ENCODE measurements around the gene PHLDA1. TPM values are rescaled to one million over a fixed set of nuclear protein-coding genes. Genes with fewer than 3 reads are reported as not detected.

PHLDA1 gene
- 143 and 151 TPM in 2 replicates for total RNA-seq (2022)
- Bru-seq, nascent RNA = percentile 100 among the genes with signal in this experiment
- percentile 99 among the genes with signal in this experiment for BruChase-seq, experiment 1, labeled RNA remaining after a 6-hour chase
- percentile 100 among the genes with signal in this experiment for BruChase-seq, experiment 2, labeled RNA remaining after a 2-hour chase
- long read RNA-seq, full-length matches to known transcripts = 722 of 776 reads
- long read RNA-seq, partial matches to known transcripts = 0 of 776 reads
- long read RNA-seq, other reads (novel, unspliced or antisense) = 54 of 776 reads

DNA sequence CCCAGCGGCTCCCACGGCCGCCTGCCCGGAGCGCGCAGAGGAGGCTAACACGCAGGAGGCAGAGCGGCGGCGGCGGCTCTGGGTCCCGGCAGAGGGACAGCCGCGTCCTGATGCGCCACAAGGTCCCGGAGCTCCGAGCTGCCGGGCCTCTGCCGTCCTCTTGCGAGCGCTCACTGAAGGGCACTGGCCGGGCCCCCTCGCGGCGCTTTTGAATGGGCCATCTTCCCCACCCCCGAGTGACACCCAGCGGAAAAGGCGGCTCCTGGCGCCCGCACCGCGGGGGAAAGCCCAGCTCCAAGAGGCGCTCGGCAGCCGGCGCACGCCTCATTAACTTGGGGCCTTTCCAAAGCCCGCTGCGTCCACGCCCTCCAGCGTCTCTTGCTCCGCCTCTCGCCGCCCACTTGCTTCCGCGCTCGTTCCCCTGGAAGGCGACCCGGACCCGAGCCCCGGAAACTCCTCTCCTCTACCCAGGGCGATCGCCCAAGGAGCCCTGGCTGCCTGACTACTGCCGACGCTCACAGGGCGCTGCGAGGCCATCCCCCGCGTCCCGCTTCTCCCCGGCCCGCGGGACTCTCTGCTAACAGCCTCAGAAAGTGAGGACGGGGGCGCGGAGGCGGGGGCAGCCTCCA is at the start of gene PHLDA1:
PHLDA1 (minus strand) TSS at position 363 of the 629 bp plus-strand sequence.
- DNase-seq = peak; percentile 99
- intact Hi-C loops (cut with micrococcal nuclease; ENCODE audit: unreplicated experiment) = loop anchor here (2.0 kb wide), 1 partner anchor 205 kb away; no protein-coding TSS in a partner anchor
- H3K27me3 Mint-ChIP-seq (ENCODE audit: unreplicated experiment) = no peaks in the 10 kb centered on the region
- BruUV-seq (replicated peaks) = no TSS peak
- H3K36me3 Mint-ChIP-seq (ENCODE audit: insufficient read depth, unreplicated experiment) = peaks cover 78% of the 10 kb centered on the region
- TF ChIP-seq, protein P1, sequence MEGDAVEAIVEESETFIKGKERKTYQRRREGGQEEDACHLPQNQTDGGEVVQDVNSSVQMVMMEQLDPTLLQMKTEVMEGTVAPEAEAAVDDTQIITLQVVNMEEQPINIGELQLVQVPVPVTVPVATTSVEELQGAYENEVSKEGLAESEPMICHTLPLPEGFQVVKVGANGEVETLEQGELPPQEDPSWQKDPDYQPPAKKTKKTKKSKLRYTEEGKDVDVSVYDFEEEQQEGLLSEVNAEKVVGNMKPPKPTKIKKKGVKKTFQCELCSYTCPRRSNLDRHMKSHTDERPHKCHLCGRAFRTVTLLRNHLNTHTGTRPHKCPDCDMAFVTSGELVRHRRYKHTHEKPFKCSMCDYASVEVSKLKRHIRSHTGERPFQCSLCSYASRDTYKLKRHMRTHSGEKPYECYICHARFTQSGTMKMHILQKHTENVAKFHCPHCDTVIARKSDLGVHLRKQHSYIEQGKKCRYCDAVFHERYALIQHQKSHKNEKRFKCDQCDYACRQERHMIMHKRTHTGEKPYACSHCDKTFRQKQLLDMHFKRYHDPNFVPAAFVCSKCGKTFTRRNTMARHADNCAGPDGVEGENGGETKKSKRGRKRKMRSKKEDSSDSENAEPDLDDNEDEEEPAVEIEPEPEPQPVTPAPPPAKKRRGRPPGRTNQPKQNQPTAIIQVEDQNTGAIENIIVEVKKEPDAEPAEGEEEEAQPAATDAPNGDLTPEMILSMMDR (IDR thresholded peaks at IDR 0.05; ENCODE audit: unreplicated experiment) = peak; percentile 43
- H3K9me3 Mint-ChIP-seq (ENCODE audit: low read depth, unreplicated experiment) = no peaks in the 10 kb centered on the region
- H3K27ac Mint-ChIP-seq (ENCODE audit: unreplicated experiment) = peak within 1 kb of the TSS; percentile 98
- CTCF ChIA-PET = interaction anchor here (1.0 to 2.7 kb wide), 15 partner anchors 11 to 520 kb away, joined by 3 to 17 read pairs (median 5); partner anchors contain the start of gene KRR1
- H3K4me1 Mint-ChIP-seq (ENCODE audit: low read depth, unreplicated experiment) = peaks cover 39% of the 10 kb centered on the region
- H3K4me3 Mint-ChIP-seq (ENCODE audit: low read depth, unreplicated experiment) = peak within 1 kb of the TSS; percentile 86

DNA sequence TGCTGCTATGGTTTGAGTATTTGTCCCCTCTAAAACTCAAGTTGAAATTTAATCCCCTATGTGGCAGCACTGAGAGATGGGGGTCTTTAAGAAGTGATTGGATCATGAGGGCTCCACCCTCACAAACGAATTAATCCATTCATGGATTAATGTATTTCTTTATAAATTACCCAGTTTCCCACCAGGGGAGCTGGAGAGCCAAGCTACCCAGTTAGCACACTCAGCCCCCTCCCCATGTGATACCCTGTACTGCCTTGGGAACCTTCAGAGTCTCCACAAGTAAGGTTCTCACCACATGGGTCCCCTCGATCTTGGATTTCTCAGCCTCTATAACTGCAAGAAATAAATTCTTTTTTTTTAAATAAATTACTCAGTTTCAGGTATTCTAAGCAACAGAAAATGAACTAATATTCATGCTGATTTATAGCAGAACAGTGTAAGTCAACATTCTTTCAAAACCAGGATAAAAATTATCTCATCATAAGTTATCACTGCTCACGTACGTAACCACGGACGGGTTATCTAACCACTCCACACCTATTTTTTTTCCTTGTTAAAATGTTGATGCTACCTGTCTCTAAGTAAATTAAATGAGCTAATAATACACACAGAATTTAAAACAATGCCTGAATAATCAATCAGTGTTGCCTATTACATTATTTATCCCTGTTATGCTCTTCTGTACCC is 49.3 kb upstream of the PHLDA1 start:
- H3K9me3 Mint-ChIP-seq (ENCODE audit: low read depth, unreplicated experiment) = peaks cover 5% of the 10 kb centered on the region
- no TSS peak for BruUV-seq (replicated peaks)
- peaks cover 48% of the 10 kb centered on the region for H3K4me1 Mint-ChIP-seq (ENCODE audit: low read depth, unreplicated experiment)
- H3K27me3 Mint-ChIP-seq (ENCODE audit: unreplicated experiment) = no peaks in the 10 kb centered on the region
- H3K36me3 Mint-ChIP-seq (ENCODE audit: insufficient read depth, unreplicated experiment) = peaks cover 49% of the 10 kb centered on the region
- CTCF ChIA-PET = interaction anchor here (1.3 to 2.7 kb wide), 3 partner anchors 25 to 376 kb away, joined by 3 to 7 read pairs (median 3); no protein-coding TSS in a partner anchor
- TF ChIP-seq, protein P1 (IDR thresholded peaks at IDR 0.05; ENCODE audit: unreplicated experiment) = peak; percentile 35
- H3K4me3 Mint-ChIP-seq (ENCODE audit: low read depth, unreplicated experiment) = no peak overlapping the region
- no peak overlapping the region for H3K27ac Mint-ChIP-seq (ENCODE audit: unreplicated experiment)
- intact Hi-C loops (cut with micrococcal nuclease; ENCODE audit: unreplicated experiment) = loop anchor here (2.0 to 10.0 kb wide), 3 partner anchors 78 to 474 kb away; partner anchors contain the start of gene OSBPL8
- peak; percentile 18 for DNase-seq

DNA sequence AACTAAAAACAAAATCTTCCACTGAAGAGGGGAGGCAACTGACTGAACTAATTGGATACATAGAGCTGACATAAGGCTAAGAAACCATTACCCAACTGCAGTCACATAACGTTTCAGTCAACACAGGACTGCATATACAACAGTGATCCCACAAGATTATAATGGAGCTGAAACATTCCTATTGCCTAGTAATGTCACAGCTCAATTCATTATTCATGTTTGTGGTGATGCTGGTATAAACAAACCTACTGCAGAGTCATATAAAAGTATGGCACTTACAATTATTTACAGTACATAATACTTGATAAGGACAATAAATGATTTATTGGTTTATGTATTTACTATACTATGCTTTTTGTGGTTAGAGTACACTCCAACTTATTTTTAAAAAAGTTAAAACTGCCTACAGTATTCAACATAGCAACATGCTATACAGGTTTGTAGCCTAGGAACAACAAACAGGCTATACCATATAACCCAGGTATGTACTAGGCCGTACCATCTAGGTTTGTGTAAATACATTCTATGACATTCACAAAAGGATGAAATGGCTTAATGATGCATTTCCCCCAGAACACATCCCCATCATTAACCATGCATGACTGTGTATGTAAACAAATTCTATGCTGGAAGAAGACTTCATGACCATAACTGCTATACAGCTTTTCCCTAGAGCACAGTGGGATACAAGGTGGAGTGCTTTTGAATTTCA is 48.6 kb upstream of the PHLDA1 start:
- no TSS peak for BruUV-seq (replicated peaks)
- no peak overlapping the region for H3K27ac Mint-ChIP-seq (ENCODE audit: unreplicated experiment)
- peaks cover 45% of the 10 kb centered on the region for H3K4me1 Mint-ChIP-seq (ENCODE audit: low read depth, unreplicated experiment)
- no peaks in the 10 kb centered on the region for H3K27me3 Mint-ChIP-seq (ENCODE audit: unreplicated experiment)
- TF ChIP-seq, protein P1 (IDR thresholded peaks at IDR 0.05; ENCODE audit: unreplicated experiment) = no peak
- H3K36me3 Mint-ChIP-seq (ENCODE audit: insufficient read depth, unreplicated experiment) = peaks cover 42% of the 10 kb centered on the region
- H3K9me3 Mint-ChIP-seq (ENCODE audit: low read depth, unreplicated experiment) = peaks cover 5% of the 10 kb centered on the region
- no peak for DNase-seq
- intact Hi-C loops (cut with micrococcal nuclease; ENCODE audit: unreplicated experiment) = loop anchor here (2.0 to 10.0 kb wide), 3 partner anchors 79 to 475 kb away; partner anchors contain the start of gene OSBPL8
- H3K4me3 Mint-ChIP-seq (ENCODE audit: low read depth, unreplicated experiment) = no peak overlapping the region
- CTCF ChIA-PET = interaction anchor here (1.3 to 2.7 kb wide), 2 partner anchors 255 to 376 kb away, joined by 3 to 7 read pairs; no protein-coding TSS in a partner anchor

DNA sequence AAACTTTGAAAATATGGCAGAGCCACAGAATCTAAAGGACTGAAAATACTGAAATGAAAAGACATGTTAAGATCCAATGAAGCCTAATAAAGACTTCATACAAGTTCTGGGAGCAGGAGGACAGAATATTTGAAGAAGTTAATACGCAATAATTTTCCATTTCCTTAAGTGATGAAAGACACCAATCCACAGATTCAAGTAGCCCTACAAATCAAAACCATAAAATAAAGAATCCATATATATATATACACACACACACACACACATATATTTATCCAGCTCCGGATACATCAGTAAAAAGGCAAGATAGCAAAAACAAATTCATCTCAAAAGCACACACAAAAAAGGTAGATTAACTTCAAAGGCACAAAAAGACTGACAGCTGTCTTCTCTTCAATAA is 47.2 kb upstream of the PHLDA1 start:
- Mint-ChIP-seq H3K36me3 (ENCODE audit: insufficient read depth, unreplicated experiment) (peaks cover 28% of the 10 kb centered on the region), H3K4me1 (ENCODE audit: low read depth, unreplicated experiment) (peaks cover 43% of the 10 kb centered on the region), H3K27ac (ENCODE audit: unreplicated experiment) (no peak overlapping the region), H3K4me3 (ENCODE audit: low read depth, unreplicated experiment) (no peak overlapping the region), H3K9me3 (ENCODE audit: low read depth, unreplicated experiment) (peaks cover 5% of the 10 kb centered on the region), H3K27me3 (ENCODE audit: unreplicated experiment) (no peaks in the 10 kb centered on the region)
- intact Hi-C loops (cut with micrococcal nuclease; ENCODE audit: unreplicated experiment) = no loop called here
- CTCF ChIA-PET = no interaction called here
- no TSS peak for BruUV-seq (replicated peaks)
- DNase-seq = no peak
- TF ChIP-seq, protein P1 (IDR thresholded peaks at IDR 0.05; ENCODE audit: unreplicated experiment) = no peak
